ENCODE results near the gene MVK.

The MVK gene

GRCh38 chr12:109545826-109546225 lies 27.8 kb upstream of the MVK start:
- no peak for DNase-seq

GRCh38 chr12:109547286-109547685 lies 26.3 kb upstream of the MVK start:
- no peak for DNase-seq

- no peak for DNase-seq
Measured at GRCh38 chr12:109548258-109548657, 25.3 kb upstream of the MVK start.

- DNase-seq: no peak
Measured at GRCh38 chr12:109549613-109550270, 23.9 kb upstream of the MVK start.

- DNase-seq: no peak
Measured at GRCh38 chr12:109550281-109550680, 23.3 kb upstream of the MVK start.

GRCh38 chr12:109551108-109551507 lies 22.5 kb upstream of the MVK start:
- no peak for DNase-seq

- no peak for DNase-seq
Measured at GRCh38 chr12:109552971-109553370, 20.6 kb upstream of the MVK start.

GRCh38 chr12:109553483-109553882 lies 20.1 kb upstream of the MVK start:
- no peak for DNase-seq

- DNase-seq: no peak
Measured at GRCh38 chr12:109553906-109554500, 19.6 kb upstream of the MVK start.

- DNase-seq: no peak
Measured at GRCh38 chr12:109554761-109555160, 18.8 kb upstream of the MVK start.

GRCh38 chr12:109555431-109556315 lies 17.9 kb upstream of the MVK start:
- no peak for DNase-seq

- DNase-seq: no peak
Measured at GRCh38 chr12:109557200-109557599, 16.4 kb upstream of the MVK start.

- DNase-seq: no peak
Measured at GRCh38 chr12:109557805-109558204, 15.8 kb upstream of the MVK start.

GRCh38 chr12:109558374-109559199 lies 15.0 kb upstream of the MVK start:
- DNase-seq: no peak

- DNase-seq: no peak
Measured at GRCh38 chr12:109559200-109559505, 14.4 kb upstream of the MVK start.

GRCh38 chr12:109559601-109560000 lies 14.0 kb upstream of the MVK start:
- no peak for DNase-seq

- DNase-seq: no peak
Measured at GRCh38 chr12:109560867-109561710, 12.5 kb upstream of the MVK start.

GRCh38 chr12:109561711-109562030 lies 11.9 kb upstream of the MVK start:
- DNase-seq: no peak

- DNase-seq: no peak
Measured at GRCh38 chr12:109562871-109563270, 10.7 kb upstream of the MVK start.

GRCh38 chr12:109563291-109564284 lies 10.0 kb upstream of the MVK start:
- no peak for DNase-seq

- DNase-seq: no peak
Measured at GRCh38 chr12:109566424-109566823, 7.2 kb upstream of the MVK start.

All from GDM1 (cell line).